GM12878 (cell line): Measurements from ENCODE around the gene RHCG. TPM values are rescaled to one million over a fixed set of nuclear protein-coding genes. Genes with fewer than 3 reads are reported as not detected.

ENCODE experiments used
- BCL11A ChIP-seq: IDR thresholded peaks from 2 replicates; pipeline ENCODE4 v1.6.1; 2011; ENCODE audit warnings: low read depth, low read length
- CBX3 ChIP-seq: fragments of 200-600 bp; sonication (generic); IDR thresholded peaks from 2 replicates; pipeline ENCODE4 v1.6.1; 2016; ENCODE audit warnings: low read depth, borderline replicate concordance
- CHD1 ChIP-seq: IDR thresholded peaks from 2 replicates; pipeline ENCODE4 v1.6.1; 2012; ENCODE audit warnings: low read depth, low read length, improper control_type of control experiment
- GATAD2B ChIP-seq: fragments of 450-650 bp; conservative IDR thresholded peaks from 2 replicates; pipeline ENCODE4 v1.6.1; 2017; ENCODE audit warnings: low read depth, mild to moderate bottlenecking, moderate library complexity
- MTA3 ChIP-seq: IDR thresholded peaks from 2 replicates; pipeline ENCODE4 v1.6.1; 2012; ENCODE audit warnings: low read length, inconsistent platforms, borderline replicate concordance
- SPI1 ChIP-seq: IDR thresholded peaks from 2 replicates; pipeline ENCODE4 v1.6.1; 2011; ENCODE audit warnings: low read depth, mild to moderate bottlenecking, low read length, moderate library complexity, borderline replicate concordance; ENCODE audit not compliant: insufficient read depth
- STAT3 ChIP-seq: IDR thresholded peaks from 2 replicates; pipeline ENCODE4 v1.6.1; 2011; ENCODE audit warnings: low read depth, low read length, improper control_type of control experiment
- TCF12 ChIP-seq: IDR thresholded peaks from 2 replicates; pipeline ENCODE4 v1.6.1; 2011; ENCODE audit warnings: low read depth, mild to moderate bottlenecking, low read length
- USF2 ChIP-seq: IDR thresholded peaks from 2 replicates; pipeline ENCODE4 v1.6.1; 2011; ENCODE audit warnings: low read depth, low read length, improper control_type of control experiment, borderline replicate concordance
- ZBTB11 ChIP-seq: fragments of 450-650 bp; formaldehyde crosslinking; IDR thresholded peaks from 2 replicates; pipeline ENCODE4 v1.5.0; 2022; ENCODE audit warnings: mild to moderate bottlenecking, missing genetic modification characterization
- polyA plus RNA-seq, 11 experiments: library from polyadenylated mRNA; depleted of rRNA in 4 of 11; unstranded in 6 of 11; stranded (reverse) in 5 of 11; fragments of >200 nt; fragmentation: Nextera tagmentation in 4 of 11; fragmentation: Illumina TruSeq in 1 of 11; extraction: Ambion mirVana in 4 of 11; extraction: Trizol in 1 of 11; gene quantifications; 1 replicate in 1 of 11; 2 replicates in 10 of 11; pipeline versions ENCODE4 v1.2.1 to v1.2.3, GENCODE V29; 2011 to 2016; ENCODE audit warnings: inconsistent platforms in 2 of 11, missing spikeins in 2 of 11, low read depth in 1 of 11
- total RNA-seq, 4 experiments: library from RNA; depleted of rRNA in 3 of 4; stranded (reverse); fragments of >200 nt in 3 of 4; fragmentation: Illumina TruSeq in 1 of 4; extraction: Trizol in 1 of 4; gene quantifications; 2 replicates each; pipeline versions ENCODE4 v1.2.1 to v1.2.3, GENCODE V29; 2013 to 2021

The RHCG gene
- total and polyA plus RNA-seq, 10 of the 15 experiments (the other 5 are each of a cell fraction or from before 2014, with no cell fraction given) = 0.05 to 0.11 TPM; not detected in 8

- no peak for TF ChIP-seq ZBTB11 (CRISPR knock-in tag)
- TF ChIP-seq SPI1 = no peak
- TF ChIP-seq USF2 = no peak
- no peak for TF ChIP-seq GATAD2B
- no peak for TF ChIP-seq STAT3
- TF ChIP-seq CHD1 = no peak
- TF ChIP-seq MTA3 = no peak
- TF ChIP-seq CBX3 = no peak
- no peak for TF ChIP-seq BCL11A
- no peak for TF ChIP-seq TCF12
Measured at GRCh38 chr15:89429986-89430385, 66.4 kb downstream of the RHCG start (continued).
